ENCODE results near the gene HLTF.
"Not testable (repeated sequence)": the region's sequence is repeated elsewhere in the genome, so short reads cannot be mapped to it uniquely, and the experiment has no call there.

HLTF gene

GRCh38 chr3:148991219-148992026 lies 94.9 kb downstream of the HLTF start, which contains the start of gene GYG1:
TSS of gene GYG1 (plus strand) at chr3:148991540. CDS start at chr3:148991641, 101 bp downstream.
- DNase-seq (ENCODE audit: low read depth), result no peak

GRCh38 chr3:148990236-148990635 lies 96.1 kb downstream of the HLTF start:
- DNase-seq (ENCODE audit: low read depth), result no peak

DNA sequence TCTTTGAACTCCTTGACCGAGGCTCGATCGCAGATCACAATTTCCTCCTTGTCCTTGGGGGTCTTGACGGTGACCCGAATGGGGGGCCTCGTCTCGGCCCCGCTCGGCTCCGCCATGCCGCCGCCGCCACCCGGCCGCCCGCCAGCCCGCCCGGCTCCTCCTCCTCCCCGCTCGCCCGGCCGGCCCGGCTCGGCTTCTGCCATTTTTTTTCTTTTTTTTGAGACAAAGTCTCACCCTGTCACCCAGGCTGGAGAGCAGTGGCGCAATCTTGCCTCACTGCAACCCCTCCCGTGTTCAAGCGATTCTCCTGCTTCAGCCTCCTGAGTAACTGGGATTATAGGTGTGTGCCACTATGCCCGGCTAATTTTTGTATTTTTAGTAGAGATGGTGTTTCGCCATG lies 98.8 kb downstream of the HLTF start:
- DNase-seq (ENCODE audit: low read depth), result not testable (repeated sequence)

- no peak for DNase-seq (ENCODE audit: low read depth)
Observed at GRCh38 chr3:148981273-148981672, 105.1 kb downstream of the HLTF start.
